CD4-positive, alpha-beta T cell treated with Interferon gamma for 1 hour (primary cell): ENCODE results near the gene TP53I11.

ENCODE experiments used
- DNase-seq: peaks from one replicate; pipeline ENCODE4 v3.0.0-alpha.2; 2020

TP53I11 gene

GRCh38 chr11:44955015-44955738, 4.5 kb upstream of the TP53I11 start:
- peak; percentile 53 for DNase-seq

GRCh38 chr11:44954051-44954906, 3.6 kb upstream of the TP53I11 start:
- DNase-seq: no peak

GRCh38 chr11:44952500-44953260, 2.0 kb upstream of the TP53I11 start:
- DNase-seq: no peak

GRCh38 chr11:44952082-44952481, 1.4 kb upstream of the TP53I11 start:
- DNase-seq: no peak

- DNase-seq: no peak
Observed at GRCh38 chr11:44950031-44950624, 555 bp downstream of the TP53I11 start.

GRCh38 chr11:44949160-44950030, 1.3 kb downstream of the TP53I11 start:
- DNase-seq: peak; percentile 12

GRCh38 chr11:44948155-44948554, 2.5 kb downstream of the TP53I11 start:
- no peak for DNase-seq

GRCh38 chr11:44947114-44947513, 3.6 kb downstream of the TP53I11 start:
- DNase-seq: no peak

- DNase-seq: no peak
Observed at GRCh38 chr11:44946263-44946662, 4.4 kb downstream of the TP53I11 start.

GRCh38 chr11:44945666-44946065, 5.0 kb downstream of the TP53I11 start:
- no peak for DNase-seq

GRCh38 chr11:44944853-44945235, 5.8 kb downstream of the TP53I11 start:
- no peak for DNase-seq

GRCh38 chr11:44944181-44944852, 6.4 kb downstream of the TP53I11 start:
- DNase-seq: no peak

GRCh38 chr11:44943696-44944095, 7.0 kb downstream of the TP53I11 start:
- no peak for DNase-seq

- peak; percentile 63 for DNase-seq
Observed at GRCh38 chr11:44943118-44943517, 7.6 kb downstream of the TP53I11 start.

GRCh38 chr11:44942029-44942955, 8.4 kb downstream of the TP53I11 start:
- DNase-seq: no peak

GRCh38 chr11:44941259-44942021, 9.2 kb downstream of the TP53I11 start:
- no peak for DNase-seq

- DNase-seq: no peak
Observed at GRCh38 chr11:44940835-44941234, 9.8 kb downstream of the TP53I11 start.

- DNase-seq: no peak
Observed at GRCh38 chr11:44940404-44940803, 10.3 kb downstream of the TP53I11 start.

- DNase-seq: no peak
Observed at GRCh38 chr11:44939673-44940395, 10.8 kb downstream of the TP53I11 start.
